Globus pallidus (tissue), 1 donor: ENCODE data around the gene CAPS2.

Experiments
- DNase-seq: peaks from one replicate; pipeline ENCODE4 v3.0.0-alpha.2; 2015; ENCODE audit warnings: low spot score

Gene CAPS2

DNA sequence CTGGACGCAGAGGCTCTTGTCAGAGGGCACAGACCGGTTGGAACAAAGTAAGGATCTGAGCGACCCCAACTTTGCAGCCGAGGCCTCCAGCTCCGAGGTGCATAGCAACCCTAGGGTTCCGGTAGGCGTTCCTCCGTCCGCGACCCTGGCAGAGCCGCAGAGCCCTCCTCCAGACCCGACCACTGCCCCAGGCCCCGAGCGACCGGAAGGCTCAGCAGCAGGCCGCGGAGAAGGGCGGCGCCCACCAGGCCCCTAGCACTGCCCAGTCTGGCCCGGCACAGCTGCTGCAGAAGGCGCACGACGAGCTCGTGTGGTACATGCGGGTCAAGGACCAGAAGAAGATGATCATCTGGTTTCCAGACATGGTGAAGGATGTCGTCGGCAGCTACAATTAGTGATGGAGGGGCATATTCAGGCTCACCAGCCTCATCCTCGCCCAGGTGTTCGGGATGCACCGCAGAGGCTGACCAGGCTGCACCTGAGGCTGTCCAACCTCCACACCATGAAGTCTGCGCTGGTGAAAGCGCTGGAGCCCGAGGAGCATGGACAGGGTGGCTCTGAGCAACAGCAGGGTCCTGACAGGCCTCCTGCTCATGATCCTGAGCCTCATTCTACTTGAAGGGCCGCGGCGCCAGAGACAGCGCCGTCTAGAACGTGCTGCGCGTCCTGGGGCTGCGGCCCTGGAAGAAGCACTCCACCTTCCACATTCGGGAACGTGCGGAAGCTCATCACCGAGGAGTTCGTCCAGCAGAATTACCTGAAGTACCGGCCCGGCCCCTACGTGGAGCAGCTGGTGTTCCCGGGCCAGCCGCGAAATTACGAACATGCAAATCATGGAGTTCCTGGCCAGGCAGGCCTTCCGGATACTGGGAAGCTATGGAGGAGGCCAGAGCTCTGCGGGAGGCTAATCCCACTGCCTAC, 24.5 kb downstream of the CAPS2 start:
- no peak for DNase-seq

GRCh38 chr12:75302781-75303180, 27.3 kb downstream of the CAPS2 start:
- DNase-seq = no peak

DNA sequence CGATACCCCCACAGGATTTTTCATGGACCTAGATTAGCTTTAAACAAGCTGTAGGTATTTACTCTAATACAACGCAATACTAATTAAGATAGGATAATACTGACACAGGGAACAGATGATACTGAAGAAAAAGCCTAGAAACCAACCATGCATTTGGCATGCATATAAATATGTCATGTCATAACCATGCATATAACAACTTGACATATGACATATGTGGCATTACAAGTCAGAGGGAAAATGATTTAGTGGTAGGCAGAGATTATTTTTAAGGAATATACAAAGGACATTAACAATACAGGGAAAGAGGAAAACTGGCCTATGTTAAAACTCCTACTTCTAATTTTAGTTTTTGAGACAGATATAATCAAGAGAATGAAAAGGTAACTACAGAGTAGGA, 27.9 kb downstream of the CAPS2 start:
- no peak for DNase-seq

- no peak for DNase-seq
Measured at GRCh38 chr12:75294797-75295196, 35.3 kb downstream of the CAPS2 start.

GRCh38 chr12:75294336-75294735, 35.8 kb downstream of the CAPS2 start:
- DNase-seq = no peak

DNA sequence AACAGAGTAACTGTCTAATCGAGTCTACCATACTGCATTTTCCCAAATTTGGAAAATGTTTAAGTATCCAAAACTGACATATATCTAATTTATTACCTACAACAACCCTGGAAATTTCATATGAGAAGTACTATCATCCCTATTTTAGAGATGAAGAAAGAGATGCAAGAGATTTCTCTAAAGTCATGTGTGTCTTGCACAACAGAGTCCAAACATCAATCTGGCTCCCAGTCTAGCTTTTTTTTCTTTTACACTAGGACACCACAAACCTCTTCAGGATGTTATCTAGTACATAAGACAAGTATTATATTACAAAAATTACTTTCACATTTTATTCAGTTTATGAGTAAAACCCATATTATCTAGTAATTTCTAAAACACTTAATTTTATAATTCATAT, 39.1 kb downstream of the CAPS2 start:
- no peak for DNase-seq

DNA sequence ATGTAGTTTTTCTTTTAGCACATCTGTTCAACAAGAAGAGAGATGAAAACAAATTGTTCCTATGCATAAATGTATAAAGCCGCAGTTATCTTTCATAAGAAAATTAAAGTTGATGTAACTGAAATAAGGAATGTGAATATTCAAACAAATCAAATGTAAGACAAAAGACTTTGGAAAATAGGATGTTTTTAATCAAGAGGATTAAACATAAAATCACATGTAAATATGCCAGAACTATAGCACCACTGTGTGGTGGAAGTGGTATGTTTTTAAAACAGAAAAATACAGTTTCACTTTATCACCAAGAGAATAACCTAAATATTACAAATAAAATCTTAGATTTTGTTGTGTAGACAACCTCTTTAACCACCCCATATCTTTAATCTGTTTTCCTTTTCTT, 40.4 kb downstream of the CAPS2 start:
- no peak for DNase-seq

- no peak for DNase-seq
Measured at GRCh38 chr12:75288860-75289259, 41.3 kb downstream of the CAPS2 start.

DNA sequence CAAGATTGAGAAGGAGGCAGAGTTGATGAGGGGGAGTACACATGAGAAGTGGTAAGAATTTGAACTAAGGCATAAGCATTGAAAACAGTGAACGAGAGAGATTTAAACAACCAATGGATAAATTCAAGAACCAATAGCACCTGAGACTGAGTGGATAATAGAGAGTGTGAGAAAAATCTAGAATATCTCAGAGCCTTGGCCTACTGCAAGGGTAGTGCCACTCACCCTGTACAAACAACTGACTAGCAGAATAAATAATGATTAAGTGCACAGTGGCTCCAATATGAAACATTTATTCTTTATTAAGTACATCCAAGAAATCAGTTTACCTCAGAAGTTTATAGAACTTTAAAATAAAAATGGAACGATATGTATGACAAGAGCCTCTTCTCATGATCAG, 54.4 kb downstream of the CAPS2 start:
- no peak for DNase-seq

GRCh38 chr12:75271576-75271975, 58.5 kb downstream of the CAPS2 start:
- no peak for DNase-seq

DNA sequence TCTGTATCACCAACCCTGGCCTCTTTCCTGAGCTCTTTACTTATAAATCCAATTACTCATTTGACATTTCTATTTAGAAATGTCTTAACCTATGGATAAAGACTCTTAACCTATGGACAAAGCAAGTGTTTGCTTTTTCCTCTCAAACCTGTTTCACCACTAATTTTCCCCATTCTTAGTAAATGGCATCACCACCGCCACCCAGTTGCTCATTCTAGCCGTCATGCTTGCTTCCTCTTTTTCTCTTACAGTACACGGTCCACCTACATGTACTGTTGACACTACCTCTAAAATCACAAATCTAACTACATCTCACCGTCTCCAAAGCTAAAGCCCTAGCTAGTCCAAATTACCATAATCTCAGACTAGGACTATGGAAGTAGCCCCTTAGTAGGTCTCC, 60.0 kb downstream of the CAPS2 start:
- DNase-seq = no peak

DNA sequence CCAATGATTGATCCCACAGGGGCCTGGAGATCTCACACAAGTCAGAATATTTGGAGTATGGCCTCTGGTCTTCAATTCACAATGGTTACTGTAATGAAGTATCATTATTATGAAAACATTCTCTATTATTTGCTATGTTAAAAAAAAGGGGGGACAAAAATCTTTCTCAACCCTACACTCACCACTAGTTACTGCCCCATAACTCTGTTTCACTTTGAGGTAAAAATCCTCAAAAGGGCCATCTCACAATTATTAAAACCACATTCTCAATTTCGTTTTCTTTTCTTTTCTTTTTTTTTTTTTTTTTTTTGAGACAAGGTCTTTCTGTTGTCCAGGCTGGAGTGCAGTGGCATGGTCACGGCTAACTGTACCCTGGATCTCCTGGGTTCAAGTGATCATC, 60.9 kb downstream of the CAPS2 start:
- no peak for DNase-seq

GRCh38 chr12:75260316-75260715, 69.8 kb downstream of the CAPS2 start:
- DNase-seq = no peak

DNA sequence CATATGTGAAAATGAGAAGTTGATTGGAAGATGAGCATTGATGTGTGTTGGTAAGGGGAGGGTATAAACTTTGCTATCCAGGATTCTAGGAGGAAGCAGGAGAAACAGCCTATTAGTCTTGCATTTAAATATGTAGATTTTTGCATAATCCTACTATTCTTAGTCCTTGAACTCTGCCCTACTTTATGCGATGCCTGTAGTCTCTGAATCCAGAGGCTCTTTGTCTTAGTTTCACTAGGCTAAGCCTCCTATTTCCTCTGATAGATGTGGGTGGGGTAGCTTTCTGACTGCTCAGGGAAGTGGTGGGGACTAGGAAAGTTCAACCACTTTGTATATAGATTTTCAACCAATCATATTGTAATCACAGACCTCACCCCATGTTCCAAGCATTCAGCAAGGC, 71.0 kb downstream of the CAPS2 start:
- DNase-seq = no peak

GRCh38 chr12:75257510-75257909, 72.6 kb downstream of the CAPS2 start:
- DNase-seq = no peak

GRCh38 chr12:75245108-75245507, 85.0 kb downstream of the CAPS2 start:
- no peak for DNase-seq

DNA sequence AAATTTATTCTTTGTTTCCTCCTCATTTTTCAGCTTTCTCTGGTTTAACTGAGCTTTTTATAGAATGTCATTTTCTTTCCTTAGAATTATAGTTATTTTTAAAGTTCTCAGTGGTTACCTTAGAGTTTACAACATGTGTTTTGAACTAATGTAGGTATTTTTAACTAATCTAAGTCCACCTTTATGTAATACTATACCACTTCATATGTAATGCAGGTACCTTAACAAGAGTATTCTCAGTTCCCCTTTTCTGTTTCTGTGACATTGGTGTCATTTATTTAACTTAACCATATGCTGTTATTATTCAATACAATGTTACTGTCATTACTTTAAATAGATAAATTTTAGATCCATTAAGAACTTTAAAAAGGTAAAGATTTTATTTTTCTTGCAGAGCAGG, 90.1 kb downstream of the CAPS2 start:
- DNase-seq = no peak

DNA sequence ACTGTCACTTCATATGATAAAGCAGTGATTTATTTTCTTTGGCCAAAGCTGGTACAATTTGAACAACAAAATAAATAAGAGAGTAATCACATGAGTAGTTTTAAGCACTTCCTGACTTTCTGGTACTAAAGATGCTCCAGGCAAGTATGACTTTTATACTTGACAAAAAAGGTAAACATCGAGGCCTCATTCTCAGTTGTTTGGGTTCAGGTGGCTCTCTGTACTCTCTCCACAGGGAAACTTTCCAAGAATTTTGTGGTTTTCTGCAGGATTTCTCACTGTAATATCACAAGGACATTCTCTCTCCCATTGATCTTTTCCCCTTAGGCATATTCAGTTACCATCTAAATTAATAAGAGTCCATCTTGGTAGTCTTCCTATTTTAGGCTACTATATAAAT, 93.9 kb downstream of the CAPS2 start:
- no peak for DNase-seq

GRCh38 chr12:75227132-75227531, 103.0 kb downstream of the CAPS2 start:
- no peak for DNase-seq
